Measurements from ENCODE around the gene TMEM26.

Gene TMEM26

GRCh38 chr10:61460835-61461234, 7.7 kb upstream of the TMEM26 start:
- TF ChIP-seq ZFX (IDR thresholded peaks at IDR 0.05; ENCODE audit: borderline replicate concordance) (no peak), CTCF (IDR thresholded peaks at IDR 0.05) (no peak)

GRCh38 chr10:61458031-61458430, 4.8 kb upstream of the TMEM26 start:
- TF ChIP-seq ZFX (IDR thresholded peaks at IDR 0.05; ENCODE audit: borderline replicate concordance) (no peak), CTCF (IDR thresholded peaks at IDR 0.05) (no peak)

More at GRCh38 chr10:61460835-61461234, 7.7 kb upstream of the TMEM26 start:
- no peak overlapping the region for H3K27ac ChIP-seq

GRCh38 chr10:61456095-61456789, 3.1 kb upstream of the TMEM26 start:
- TF ChIP-seq ZFX (IDR thresholded peaks at IDR 0.05; ENCODE audit: borderline replicate concordance) (no peak), CTCF (IDR thresholded peaks at IDR 0.05) (no peak)
- H3K27ac ChIP-seq = no peak overlapping the region

More at GRCh38 chr10:61458031-61458430, 4.8 kb upstream of the TMEM26 start:
- no peak overlapping the region for H3K27ac ChIP-seq

GRCh38 chr10:61455656-61456055, 2.5 kb upstream of the TMEM26 start:
- TF ChIP-seq CTCF (IDR thresholded peaks at IDR 0.05) (no peak), ZFX (IDR thresholded peaks at IDR 0.05; ENCODE audit: borderline replicate concordance) (no peak)
- no peak overlapping the region for H3K27ac ChIP-seq

GRCh38 chr10:61454541-61454940, 1.4 kb upstream of the TMEM26 start:
- H3K27ac ChIP-seq = no peak overlapping the region
- TF ChIP-seq CTCF (IDR thresholded peaks at IDR 0.05) (no peak), ZFX (IDR thresholded peaks at IDR 0.05; ENCODE audit: borderline replicate concordance) (no peak)

- H3K27ac ChIP-seq = no peak overlapping the region
- TF ChIP-seq ZFX (IDR thresholded peaks at IDR 0.05; ENCODE audit: borderline replicate concordance) (no peak), CTCF (IDR thresholded peaks at IDR 0.05) (no peak)
These were observed 980 bp downstream of the TMEM26 start for GRCh38 chr10:61452151-61452651.

GRCh38 chr10:61451357-61451756, 1.8 kb downstream of the TMEM26 start:
- H3K27ac ChIP-seq = no peak overlapping the region
- TF ChIP-seq ZFX (IDR thresholded peaks at IDR 0.05; ENCODE audit: borderline replicate concordance) (no peak), CTCF (IDR thresholded peaks at IDR 0.05) (no peak)
